Cardiac muscle cell (in vitro differentiated cells and primary cell): ENCODE data around the gene FAM9C. TPM values are rescaled to one million over a fixed set of nuclear protein-coding genes. Genes with fewer than 3 reads are reported as not detected.
A peak's percentile ranks its signal among the peaks of the same experiment; 100 is the strongest.
"Not testable (repeated sequence)": the region's sequence is repeated elsewhere in the genome, so short reads cannot be mapped to it uniquely, and the experiment has no call there.

Experiments used
- DNase-seq, 2 donors: peaks; one replicate each; pipeline versions ENCODE4 v3.0.0 to v3.0.0-alpha.2; 2010 to 2017; ENCODE audit warnings: low read depth in 1 of 2, low spot score in 1 of 2
- H3K27ac ChIP-seq: fragments of 200-600 bp; sonication (generic); 2 replicates; pipeline ENCODE4 v1.5.1; 2016
- H3K27me3 ChIP-seq: fragments of 200-600 bp; sonication (generic); 2 replicates; pipeline ENCODE4 v1.6.0; 2016; ENCODE audit warnings: control low read depth
- H3K36me3 ChIP-seq: fragments of 200-600 bp; sonication (generic); 2 replicates; pipeline ENCODE4 v1.5.1; 2016; ENCODE audit warnings: control low read depth
- H3K4me1 ChIP-seq: fragments of 200-600 bp; sonication (generic); 2 replicates; pipeline ENCODE4 v1.8.1; 2017; ENCODE audit warnings: low read depth, mild to moderate bottlenecking, mixed run types
- H3K4me3 ChIP-seq: fragments of 200-600 bp; sonication (generic); 2 replicates; pipeline ENCODE4 v1.5.1; 2016; ENCODE audit warnings: mild to moderate bottlenecking
- H3K9me3 ChIP-seq: fragments of 200-600 bp; sonication (generic); 2 replicates; pipeline ENCODE4 v1.5.1; 2017; ENCODE audit warnings: low read depth, mild to moderate bottlenecking, control low read depth
- CTCF ChIP-seq: IDR thresholded peaks from 2 replicates; pipeline ENCODE4 v1.5.1; 2012; ENCODE audit warnings: low read depth, mild to moderate bottlenecking, low read length
- polyA plus RNA-seq: library from polyadenylated mRNA; unstranded; fragments of >200 nt; fragmentation: Nextera tagmentation; extraction: Ambion mirVana; gene quantifications from 2 replicates; pipeline ENCODE4 v1.2.1, GENCODE V29; 2016
- total RNA-seq: library from RNA; depleted of rRNA; stranded (reverse); fragments of >200 nt; gene quantifications from 2 replicates; pipeline ENCODE4 v1.2.3, GENCODE V29; 2016

Gene FAM9C
- total and polyA plus RNA-seq, 2 experiments from 2014 or later: not detected

- no peak for TF ChIP-seq CTCF
Observed at GRCh38 chrX:13022926-13023325, 21.5 kb downstream of the FAM9C start.

GRCh38 chrX:13016731-13017130 lies 27.7 kb downstream of the FAM9C start:
- not testable (repeated sequence) for H3K4me1 ChIP-seq, H3K27ac ChIP-seq, H3K27me3 ChIP-seq, H3K36me3 ChIP-seq, H3K9me3 ChIP-seq, DNase-seq, H3K4me3 ChIP-seq

More at GRCh38 chrX:13022926-13023325, 21.5 kb downstream of the FAM9C start:
- Histone ChIP-seq H3K36me3 (no peaks in the 10 kb centered on the region), H3K27me3 (no peaks in the 10 kb centered on the region), H3K27ac (no peak overlapping the region), H3K4me3 (no peak overlapping the region), H3K4me1 (no peaks in the 10 kb centered on the region), H3K9me3 (no peaks in the 10 kb centered on the region)
- no peak for DNase-seq

- no peak for DNase-seq
- Histone ChIP-seq H3K36me3 (no peaks in the 10 kb centered on the region), H3K4me3 (no peak overlapping the region), H3K27ac (no peak overlapping the region), H3K4me1 (no peaks in the 10 kb centered on the region), H3K27me3 (no peaks in the 10 kb centered on the region), H3K9me3 (no peaks in the 10 kb centered on the region)
- no peak for TF ChIP-seq CTCF
Observed at GRCh38 chrX:13015536-13016236, 28.7 kb downstream of the FAM9C start.

DNA sequence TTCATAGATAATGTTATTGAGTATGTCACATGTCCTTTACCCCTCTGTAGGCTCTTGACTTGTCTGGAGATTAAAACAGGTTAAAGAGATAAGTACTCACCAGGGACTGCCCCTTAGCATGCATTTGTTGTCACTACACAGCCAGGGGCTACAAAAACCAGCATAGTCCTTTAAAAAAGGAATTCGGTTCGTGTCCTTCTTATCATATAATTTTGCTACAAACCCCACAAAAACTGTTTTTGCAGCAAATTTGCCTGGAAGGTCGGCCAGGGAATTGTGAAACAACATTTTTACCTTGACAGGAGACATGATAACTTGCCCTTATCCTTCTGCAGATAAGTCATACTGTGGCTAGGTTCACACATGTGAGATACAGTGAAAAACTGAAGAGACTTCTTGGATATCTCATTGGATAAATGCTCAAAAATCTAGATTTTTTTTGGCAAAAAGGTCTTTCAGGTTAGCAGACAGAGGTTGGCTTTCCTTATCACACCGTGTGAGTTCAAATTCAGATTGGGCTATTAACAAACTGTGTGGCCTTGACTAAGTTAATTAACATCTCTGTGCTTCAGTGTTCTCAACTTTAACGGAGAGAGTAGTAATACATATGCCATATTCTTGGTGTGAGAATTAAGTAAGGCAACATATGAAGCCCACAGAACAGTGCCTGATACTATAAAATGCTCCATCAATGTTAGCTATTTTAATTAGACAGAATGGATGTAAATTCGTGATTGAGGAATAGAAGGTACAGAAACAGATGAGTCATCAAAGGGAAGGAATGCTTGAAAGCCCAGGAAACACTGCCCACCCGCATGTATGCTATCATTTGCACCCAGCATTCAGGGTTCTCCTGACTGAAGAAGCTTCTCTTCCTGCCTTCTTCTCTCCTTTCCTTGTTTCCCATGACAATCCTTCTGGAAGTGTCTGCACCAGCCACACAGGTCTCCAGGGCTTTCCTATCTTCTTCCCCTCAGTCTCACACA lies 30.0 kb downstream of the FAM9C start:
- no peak overlapping the region for H3K27ac ChIP-seq
- no peaks in the 10 kb centered on the region for H3K4me1 ChIP-seq
- H3K4me3 ChIP-seq: no peak overlapping the region
- no peak for TF ChIP-seq CTCF
- no peaks in the 10 kb centered on the region for H3K27me3 ChIP-seq
- H3K9me3 ChIP-seq: no peaks in the 10 kb centered on the region
- H3K36me3 ChIP-seq: no peaks in the 10 kb centered on the region
- peak in 1 of 2 donors; percentile 46 for DNase-seq

GRCh38 chrX:13013363-13014110 lies 30.9 kb downstream of the FAM9C start:
- peak in 1 of 2 donors; percentile 78 for DNase-seq
- Histone ChIP-seq H3K9me3 (no peaks in the 10 kb centered on the region), H3K27ac (no peak overlapping the region), H3K36me3 (no peaks in the 10 kb centered on the region), H3K27me3 (no peaks in the 10 kb centered on the region), H3K4me3 (no peak overlapping the region), H3K4me1 (no peaks in the 10 kb centered on the region)
- TF ChIP-seq CTCF: no peak
